Right forelimb (tissue), 1 donor: ENCODE measurements around the gene MAPKAP1.

Source experiments
- DNase-seq: peaks from one replicate; pipeline ENCODE4 v3.0.0-alpha.2; 2018

Gene MAPKAP1

DNA sequence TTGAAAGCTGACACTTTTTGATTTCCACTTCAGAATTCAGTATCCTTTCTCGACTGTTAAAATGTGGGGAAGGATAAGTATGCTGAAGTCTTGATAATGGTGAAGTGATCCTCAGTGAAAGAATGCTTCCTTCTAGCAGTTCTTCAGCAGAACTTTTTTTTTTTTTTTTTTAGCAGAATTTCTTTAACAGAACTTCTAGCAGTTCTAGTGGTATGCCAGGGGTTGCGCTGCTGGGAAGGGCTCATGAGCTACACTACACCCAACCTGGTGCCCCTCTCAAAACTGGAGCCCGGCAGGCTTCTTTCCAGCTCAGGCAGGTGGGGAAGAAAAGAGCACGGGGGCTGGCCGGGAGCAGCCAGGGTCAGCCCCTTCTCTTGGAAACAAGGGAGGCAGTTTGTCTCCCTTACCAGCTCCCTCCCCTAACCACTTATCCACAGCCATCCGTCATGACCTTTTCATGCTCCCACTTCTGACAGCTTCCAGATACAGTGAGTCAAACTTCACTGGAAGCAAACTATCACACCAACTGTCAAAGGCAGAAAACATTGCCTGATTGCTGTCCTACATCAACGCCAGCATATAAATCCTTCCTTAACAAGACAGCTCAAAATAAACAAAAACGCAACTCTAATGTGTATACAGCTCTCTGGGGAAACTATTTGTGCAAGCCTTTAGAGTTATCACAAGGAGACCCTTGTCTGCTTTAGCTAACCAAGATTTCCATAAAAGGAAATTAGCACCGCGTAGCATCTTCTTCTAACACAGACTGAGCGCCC lies 233.9 kb downstream of the MAPKAP1 start:
- no peak for DNase-seq

- no peak for DNase-seq
These were observed 234.5 kb downstream of the MAPKAP1 start for GRCh38 chr9:125472562-125472925.

DNA sequence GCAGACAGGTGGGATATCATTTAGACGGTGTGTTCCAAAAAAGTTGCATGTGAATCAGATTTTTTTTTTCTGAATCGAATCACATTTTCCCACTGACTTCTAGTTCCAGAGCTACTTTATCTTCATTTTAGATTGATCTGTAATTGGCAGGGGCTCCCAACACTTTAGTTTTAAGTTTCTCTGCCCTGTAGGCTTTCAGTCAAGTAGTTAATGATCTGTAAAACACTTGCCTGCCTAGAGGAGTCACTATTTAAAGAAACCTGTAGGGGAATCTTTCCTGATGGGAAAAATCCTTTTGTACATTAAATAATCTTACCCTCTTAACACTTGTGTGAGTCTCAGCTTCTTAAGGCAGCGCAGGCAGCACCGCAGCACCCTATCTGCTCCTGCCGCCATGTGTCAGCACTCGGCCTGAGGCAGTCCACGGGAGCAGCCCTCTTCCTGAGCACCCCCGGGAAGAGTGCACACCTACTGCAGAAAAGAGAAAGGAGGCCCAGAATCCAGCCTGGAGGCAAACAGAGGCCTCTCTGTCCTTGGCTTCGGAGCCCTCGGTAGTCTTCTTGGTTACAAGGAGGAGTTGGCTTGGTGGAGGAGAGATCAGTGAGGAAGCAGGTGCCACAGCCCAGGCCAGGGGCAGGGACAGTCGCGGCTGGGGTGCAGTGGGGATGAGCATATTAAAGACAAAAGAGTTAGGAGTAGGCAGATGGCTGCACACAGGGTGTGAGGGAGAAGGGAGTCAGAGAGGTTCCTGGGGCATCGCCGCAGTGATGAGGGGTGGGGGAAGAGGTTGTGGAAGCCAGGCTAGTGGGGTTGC lies 236.0 kb downstream of the MAPKAP1 start:
- DNase-seq = no peak

DNA sequence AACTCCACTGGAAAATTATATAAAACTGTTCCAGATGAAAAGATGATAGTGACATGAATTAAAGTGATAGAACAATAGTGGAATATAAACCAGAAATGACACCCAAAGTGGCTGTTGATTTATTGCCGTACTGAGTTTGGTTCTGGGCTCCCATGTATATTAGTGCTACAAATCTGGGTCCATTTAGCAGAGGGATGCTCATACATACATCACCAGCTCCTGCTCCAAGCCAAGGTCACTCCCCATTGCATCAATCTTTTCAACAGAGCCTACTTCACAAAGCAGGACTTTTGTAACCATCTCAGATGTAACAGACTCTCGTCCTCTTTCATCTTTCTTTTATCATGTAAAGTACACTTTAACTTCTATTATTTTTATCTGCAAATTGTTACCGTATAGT lies 236.8 kb downstream of the MAPKAP1 start:
- no peak for DNase-seq

GRCh38 chr9:125468646-125469045 lies 238.4 kb downstream of the MAPKAP1 start:
- no peak for DNase-seq

GRCh38 chr9:125467116-125467740 lies 239.8 kb downstream of the MAPKAP1 start:
- no peak for DNase-seq

DNA sequence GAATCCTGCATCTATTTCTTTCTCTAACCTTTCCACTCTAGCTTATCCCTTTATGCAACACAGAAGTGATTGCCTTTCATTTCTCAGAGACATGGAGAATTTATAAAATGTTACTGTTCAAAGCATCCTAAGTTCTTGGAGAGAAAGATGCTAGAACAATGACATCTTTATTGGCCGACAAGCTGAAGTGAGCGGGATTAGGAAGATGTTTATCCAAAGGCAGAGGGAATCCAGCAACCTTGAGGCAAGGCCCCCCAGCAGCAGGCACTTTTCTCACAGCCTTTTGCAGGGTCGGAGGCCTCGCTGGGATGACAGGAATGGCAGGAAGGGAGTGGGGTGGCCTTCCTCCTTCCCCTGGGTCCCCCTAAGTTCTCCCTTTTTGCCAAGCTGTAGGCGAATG lies 240.6 kb downstream of the MAPKAP1 start:
- no peak for DNase-seq

- no peak for DNase-seq
These were observed 242.2 kb downstream of the MAPKAP1 start for GRCh38 chr9:125464591-125465385.

DNA sequence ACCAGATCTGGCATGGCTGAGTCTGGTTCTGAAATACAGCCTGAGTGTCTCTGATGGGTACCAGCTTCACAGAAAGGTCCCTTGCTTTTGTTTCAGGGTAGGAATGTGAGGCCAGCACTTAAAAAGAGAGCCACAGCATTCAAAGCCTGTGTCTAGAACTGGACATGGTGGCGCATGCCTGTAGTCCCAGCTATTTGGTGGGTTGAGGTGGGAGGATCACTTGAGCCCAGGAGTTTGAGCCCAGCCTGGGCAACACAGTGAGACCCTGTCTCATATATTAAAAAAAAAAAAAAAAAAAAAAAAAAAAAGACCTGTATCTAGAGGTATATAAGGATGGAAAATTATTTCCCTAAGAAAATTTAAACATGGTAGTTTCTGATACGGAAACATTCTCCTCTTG lies 243.1 kb downstream of the MAPKAP1 start:
- no peak for DNase-seq

- DNase-seq = no peak
These were observed 244.1 kb downstream of the MAPKAP1 start for GRCh38 chr9:125462861-125463291.

- DNase-seq = no peak
These were observed 245.3 kb downstream of the MAPKAP1 start for GRCh38 chr9:125461636-125462190.

DNA sequence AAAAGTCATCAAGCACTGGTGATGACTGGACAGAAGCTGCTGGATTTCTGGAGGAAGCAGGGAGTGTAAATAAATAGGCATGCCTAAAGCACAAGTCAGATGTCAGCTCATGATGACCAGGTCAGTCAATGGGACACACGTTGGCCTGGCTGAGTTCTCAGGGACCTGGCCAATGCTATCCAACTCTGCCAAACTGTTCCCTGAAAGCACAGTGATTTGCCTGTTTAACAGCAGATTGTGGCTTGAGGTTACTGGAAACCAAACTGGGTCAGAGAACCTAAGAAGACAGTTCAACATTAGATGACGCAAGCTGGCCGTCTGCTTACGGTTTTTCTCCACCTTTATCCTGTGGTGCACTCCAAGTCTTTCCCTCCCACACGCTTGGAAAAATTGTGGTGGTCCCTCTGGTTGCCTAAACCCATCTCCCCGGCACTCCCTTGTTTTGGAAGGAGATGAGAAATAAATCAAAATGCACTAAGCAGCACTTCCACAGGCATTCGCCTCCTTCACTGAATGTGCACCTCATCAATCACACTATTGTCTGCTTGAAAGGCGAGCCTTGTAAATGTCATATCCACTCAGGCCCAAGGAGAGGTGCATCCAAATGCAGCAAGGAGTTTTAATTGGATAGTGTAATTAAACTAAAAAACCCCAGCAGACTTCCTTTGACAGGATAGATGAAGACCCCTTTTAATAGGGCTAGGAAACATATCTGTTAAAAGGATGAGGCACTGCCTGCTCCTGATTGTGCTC lies 245.9 kb downstream of the MAPKAP1 start:
- no peak for DNase-seq

DNA sequence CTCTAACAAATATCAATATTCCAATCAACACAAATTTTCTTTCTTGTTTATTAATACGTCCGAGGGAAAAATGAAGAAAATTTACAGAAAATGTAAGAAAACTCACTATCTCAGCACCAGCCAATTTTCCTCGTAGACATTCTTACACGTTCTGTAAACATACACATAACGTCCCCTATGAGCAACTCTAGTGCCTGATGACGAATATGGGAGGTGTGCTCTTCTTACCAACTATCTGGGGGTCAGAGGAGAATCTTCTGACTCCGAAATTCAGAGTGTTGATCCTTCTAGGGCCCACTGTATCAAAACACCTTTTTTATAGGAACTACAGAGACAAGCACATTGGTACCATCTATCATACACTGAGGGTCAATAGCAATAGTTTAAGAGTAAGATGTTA lies 246.7 kb downstream of the MAPKAP1 start:
- DNase-seq = no peak

GRCh38 chr9:125457357-125457756 lies 249.7 kb downstream of the MAPKAP1 start:
- DNase-seq = no peak

- DNase-seq = no peak
These were observed 251.1 kb downstream of the MAPKAP1 start for GRCh38 chr9:125455876-125456275.

- DNase-seq = no peak
These were observed 251.9 kb downstream of the MAPKAP1 start for GRCh38 chr9:125455132-125455531.

DNA sequence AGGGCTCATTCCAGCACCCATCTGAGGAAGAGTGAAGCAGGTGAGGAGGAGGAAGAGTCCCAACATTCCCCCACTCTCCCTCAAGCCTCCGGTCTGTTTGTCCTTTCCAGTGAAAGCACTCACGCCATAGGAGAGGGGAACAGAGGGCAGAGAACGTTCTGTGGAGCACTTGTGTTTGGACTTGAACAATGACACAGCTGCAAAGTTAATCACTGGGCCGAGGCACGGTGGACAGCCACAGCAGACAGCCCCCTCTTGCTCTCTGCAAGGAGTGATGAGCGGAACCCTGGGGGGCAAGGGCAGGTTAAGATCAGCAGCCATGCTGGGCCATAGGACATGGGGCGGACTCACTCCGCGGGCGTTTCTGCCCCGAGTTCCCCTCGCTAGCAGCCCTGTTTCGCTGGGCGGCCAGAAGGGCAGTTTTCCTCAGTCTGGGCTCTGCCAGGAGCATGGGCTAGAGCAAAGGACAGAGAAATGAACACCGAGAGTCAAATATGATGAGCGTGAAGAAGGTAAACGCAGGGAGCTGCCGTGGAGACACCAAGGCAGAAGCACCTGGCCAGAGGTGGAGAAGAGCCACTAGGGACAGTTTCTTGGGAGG lies 259.7 kb downstream of the MAPKAP1 start:
- DNase-seq = no peak

DNA sequence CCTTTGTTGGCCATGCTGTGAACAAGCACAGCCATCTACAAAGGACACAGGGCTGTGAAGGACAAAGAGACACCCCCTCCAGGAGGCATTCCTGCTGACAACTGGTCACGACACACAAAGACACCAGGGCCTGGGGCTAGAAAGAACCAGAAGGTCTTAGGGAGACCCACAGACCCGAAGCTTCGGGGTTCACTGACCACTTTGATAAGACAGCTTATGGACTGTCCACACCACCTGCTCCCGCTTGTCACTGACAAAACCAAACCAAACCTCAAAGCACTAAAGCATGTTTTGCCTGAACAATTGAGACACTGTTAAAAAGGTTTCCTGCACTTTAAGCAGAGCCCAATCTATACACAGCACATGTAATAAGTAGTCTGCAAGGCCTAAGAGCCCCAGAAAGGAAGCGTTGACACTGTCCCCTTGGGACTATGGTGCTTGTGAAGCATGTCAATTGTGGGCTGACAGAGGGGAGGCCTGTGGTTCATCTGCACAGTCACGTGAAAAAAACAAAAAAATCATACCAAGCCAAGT lies 260.4 kb downstream of the MAPKAP1 start:
- DNase-seq = no peak

- DNase-seq = no peak
These were observed 262.0 kb downstream of the MAPKAP1 start for GRCh38 chr9:125444956-125445506.

- no peak for DNase-seq
These were observed 262.8 kb downstream of the MAPKAP1 start for GRCh38 chr9:125444166-125444565.

- DNase-seq = no peak
These were observed 263.6 kb downstream of the MAPKAP1 start for GRCh38 chr9:125443367-125443766.
